ENCODE data around the gene SH3RF3. TPM values are rescaled to one million over a fixed set of nuclear protein-coding genes. Genes with fewer than 3 reads are reported as not detected.

SH3RF3 gene
- total RNA-seq, 1 donor from 2014 or later: 0.47 TPM

DNA sequence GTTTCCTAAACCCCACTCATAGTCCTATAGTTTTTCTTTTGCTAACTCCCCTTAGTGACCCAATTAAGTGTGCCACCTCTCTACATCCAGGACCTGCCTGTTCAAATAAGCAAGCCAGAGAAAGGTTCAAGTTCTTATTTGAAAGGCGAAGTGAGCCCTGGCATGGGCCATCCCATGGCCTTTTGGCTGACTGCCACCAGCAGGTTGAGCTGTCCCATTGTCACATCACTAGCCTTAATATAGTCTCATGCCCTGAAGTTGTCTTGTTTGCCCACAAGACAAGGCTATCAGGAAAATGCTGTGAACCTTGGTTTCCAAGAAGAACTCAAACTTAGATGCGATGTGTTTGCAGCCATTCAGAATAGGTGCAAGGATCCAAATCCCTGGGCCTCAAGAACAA, 158.8 kb downstream of the SH3RF3 start:
- Mint-ChIP-seq H3K4me3 (no peak overlapping the region), H3K36me3 (ENCODE audit: low read depth) (no peaks in the 10 kb centered on the region), H3K27me3 (peaks cover 14% of the 10 kb centered on the region), H3K27ac (no peak overlapping the region), H3K4me1 (no peaks in the 10 kb centered on the region), H3K9me3 (no peaks in the 10 kb centered on the region)
- intact Hi-C loops (cut with micrococcal nuclease): no loop called here
- no peak for DNase-seq

DNA sequence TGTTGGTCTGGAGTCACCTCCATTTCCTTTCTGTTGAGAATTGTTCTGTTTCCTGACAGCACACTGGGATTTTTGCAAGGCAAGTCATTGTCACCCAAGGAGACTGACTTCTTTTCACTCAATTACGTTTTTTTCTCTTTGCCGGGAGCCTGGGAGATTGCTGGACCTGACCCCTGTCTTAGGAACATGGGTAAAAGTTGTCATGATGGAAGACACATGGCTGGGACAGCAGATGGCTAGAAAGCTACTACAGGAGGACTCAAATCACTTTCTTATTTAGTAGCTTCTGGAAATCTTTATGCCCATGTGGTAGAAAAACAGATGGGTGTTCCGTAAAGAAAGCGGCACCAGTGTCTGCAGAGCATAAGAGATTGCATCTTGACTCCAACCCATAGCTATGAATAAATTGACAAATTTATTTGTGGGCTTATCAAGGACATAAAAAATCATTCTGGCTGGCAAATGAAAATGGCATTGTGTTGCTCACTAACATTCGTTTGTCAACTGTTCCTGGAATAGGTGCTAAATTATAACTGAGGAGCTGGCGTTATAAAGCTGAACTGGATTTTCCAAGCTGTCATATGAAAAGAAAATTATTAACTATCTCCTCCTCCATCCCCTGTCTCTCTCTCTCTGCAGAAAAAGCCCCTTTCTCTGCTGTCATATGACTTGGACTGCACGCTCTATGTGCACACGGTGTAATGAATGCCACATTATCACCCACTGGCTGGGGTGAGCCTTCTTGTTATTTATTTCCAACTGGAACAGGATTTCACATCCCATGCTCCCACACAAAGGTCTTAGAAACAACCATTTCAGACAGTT, 159.8 kb downstream of the SH3RF3 start:
- Mint-ChIP-seq H3K4me3 (no peak overlapping the region), H3K9me3 (no peaks in the 10 kb centered on the region), H3K4me1 (no peaks in the 10 kb centered on the region), H3K36me3 (ENCODE audit: low read depth) (no peaks in the 10 kb centered on the region), H3K27ac (no peak overlapping the region), H3K27me3 (peaks cover 14% of the 10 kb centered on the region)
- DNase-seq: no peak
- intact Hi-C loops (cut with micrococcal nuclease): no loop called here

DNA sequence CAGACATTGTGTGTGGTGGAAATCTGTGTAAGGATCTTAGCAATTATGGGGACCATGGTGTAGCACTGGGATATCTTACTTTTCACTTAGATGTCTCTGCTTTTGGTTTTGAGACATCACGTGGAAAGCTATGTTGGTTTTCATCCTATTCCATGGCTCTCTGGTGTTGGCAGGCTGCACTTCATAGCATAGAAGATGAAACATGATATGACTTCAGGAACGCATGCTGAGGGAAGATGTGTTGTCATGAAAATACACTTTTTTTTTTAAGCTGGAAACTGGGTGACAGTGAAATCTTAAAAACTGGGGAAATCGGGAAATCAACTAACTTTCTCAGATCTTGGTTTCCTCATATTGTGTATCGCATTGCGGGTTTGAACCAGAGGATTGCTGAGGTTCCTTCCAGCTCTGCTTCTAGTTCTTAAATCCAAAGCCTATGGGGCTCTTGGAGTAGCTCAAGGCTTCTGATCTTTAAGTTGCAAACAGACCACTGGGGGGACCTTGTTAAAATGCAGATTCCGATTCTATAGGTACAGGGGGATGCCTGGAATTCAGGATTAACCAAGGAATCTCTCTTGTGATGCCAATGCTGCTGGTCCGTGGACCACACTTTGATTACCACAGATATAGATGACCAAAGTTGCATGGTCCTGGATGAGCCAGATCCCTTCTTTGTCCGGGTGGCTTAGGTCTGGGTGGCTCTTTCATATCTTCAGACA, 160.7 kb downstream of the SH3RF3 start:
- H3K27ac Mint-ChIP-seq: no peak overlapping the region
- H3K4me1 Mint-ChIP-seq: peaks cover 1% of the 10 kb centered on the region
- H3K36me3 Mint-ChIP-seq (ENCODE audit: low read depth): no peaks in the 10 kb centered on the region
- intact Hi-C loops (cut with micrococcal nuclease): no loop called here
- no peaks in the 10 kb centered on the region for H3K9me3 Mint-ChIP-seq
- DNase-seq: no peak
- H3K4me3 Mint-ChIP-seq: no peak overlapping the region
- peaks cover 13% of the 10 kb centered on the region for H3K27me3 Mint-ChIP-seq

DNA sequence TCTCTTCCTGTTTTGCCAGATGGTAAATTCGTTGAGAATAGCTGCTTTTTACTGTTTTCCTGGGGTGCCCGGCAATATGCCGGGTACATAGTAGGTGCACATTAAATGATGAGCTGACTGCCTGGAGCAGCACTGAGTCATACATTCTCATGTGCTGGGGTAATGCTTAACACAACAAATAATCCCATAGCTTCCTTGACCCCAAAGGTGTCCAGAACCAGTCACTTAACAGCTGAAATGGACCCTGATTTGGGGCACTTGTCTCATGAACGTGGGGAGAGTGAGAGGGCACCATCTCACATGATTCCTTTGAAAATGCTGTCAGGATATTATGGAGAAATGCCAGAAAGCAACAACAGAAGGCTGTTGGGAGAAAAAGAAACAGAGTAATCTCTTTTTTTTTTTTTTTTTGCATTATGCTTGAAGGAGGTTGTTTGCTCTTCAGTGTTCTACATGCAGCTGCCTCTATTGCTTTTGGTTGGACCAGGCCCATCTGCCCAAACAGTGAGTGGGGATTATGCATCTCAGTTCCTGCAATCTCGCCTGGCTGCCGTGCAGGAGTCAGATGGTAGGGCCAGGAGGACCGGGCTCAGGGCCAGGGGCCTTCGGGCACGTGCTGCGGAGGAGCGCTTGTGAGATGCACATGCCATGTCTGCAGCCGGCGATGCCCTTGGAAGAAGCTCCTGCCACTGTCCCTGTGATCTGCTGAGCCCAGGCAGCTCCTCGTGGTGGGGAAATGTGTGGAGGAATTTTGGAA, 162.1 kb downstream of the SH3RF3 start:
- H3K27ac Mint-ChIP-seq: no peak overlapping the region
- no peaks in the 10 kb centered on the region for H3K9me3 Mint-ChIP-seq
- peaks cover 6% of the 10 kb centered on the region for H3K4me1 Mint-ChIP-seq
- intact Hi-C loops (cut with micrococcal nuclease): no loop called here
- H3K36me3 Mint-ChIP-seq (ENCODE audit: low read depth): no peaks in the 10 kb centered on the region
- peaks cover 13% of the 10 kb centered on the region for H3K27me3 Mint-ChIP-seq
- no peak overlapping the region for H3K4me3 Mint-ChIP-seq
- DNase-seq: no peak

DNA sequence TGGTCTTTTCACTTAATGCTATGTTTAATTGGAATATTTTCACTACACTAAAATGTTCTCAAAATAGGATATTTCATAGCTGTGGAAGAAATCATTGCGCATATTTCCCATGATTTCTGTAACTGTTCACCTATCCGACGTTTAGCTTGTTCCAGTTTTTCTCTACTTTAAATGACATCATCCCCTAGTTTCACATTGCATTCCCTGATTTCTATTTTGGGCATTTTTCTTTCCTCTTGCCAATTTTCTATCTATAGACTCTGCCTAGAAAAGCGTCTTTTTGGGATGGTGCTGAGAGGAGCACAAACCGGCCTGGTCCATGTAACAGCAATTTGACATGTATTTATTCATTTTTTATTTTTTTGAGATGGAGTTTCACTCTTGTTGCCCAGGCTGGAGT, 163.4 kb downstream of the SH3RF3 start:
- no peak for DNase-seq
- H3K4me3 Mint-ChIP-seq: no peak overlapping the region
- no peak overlapping the region for H3K27ac Mint-ChIP-seq
- intact Hi-C loops (cut with micrococcal nuclease): no loop called here
- no peaks in the 10 kb centered on the region for H3K9me3 Mint-ChIP-seq
- no peaks in the 10 kb centered on the region for H3K36me3 Mint-ChIP-seq (ENCODE audit: low read depth)
- peaks cover 13% of the 10 kb centered on the region for H3K27me3 Mint-ChIP-seq
- peaks cover 6% of the 10 kb centered on the region for H3K4me1 Mint-ChIP-seq

DNA sequence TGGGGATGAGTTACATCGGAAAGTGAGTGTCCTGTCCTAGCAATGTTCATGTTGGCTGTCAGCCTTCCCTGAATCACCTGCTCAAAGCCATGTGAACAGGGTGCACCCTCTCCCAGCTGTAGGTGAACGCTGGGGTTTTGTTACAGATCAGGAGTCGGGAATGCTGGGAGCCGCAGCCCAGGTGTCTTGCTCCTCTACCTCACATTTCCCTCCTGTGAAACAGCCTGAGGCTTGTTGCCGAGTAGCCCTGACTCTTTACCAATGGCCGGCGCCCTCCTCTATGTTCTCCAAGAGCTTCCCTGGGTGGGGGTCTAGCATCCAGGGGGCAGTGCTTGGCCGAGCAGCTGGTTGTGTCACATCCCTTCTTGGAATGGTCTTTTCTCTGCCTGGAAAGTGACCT, 164.7 kb downstream of the SH3RF3 start:
- Mint-ChIP-seq H3K9me3 (no peaks in the 10 kb centered on the region), H3K4me3 (no peak overlapping the region), H3K4me1 (peaks cover 6% of the 10 kb centered on the region), H3K36me3 (ENCODE audit: low read depth) (no peaks in the 10 kb centered on the region), H3K27ac (no peak overlapping the region), H3K27me3 (peaks cover 13% of the 10 kb centered on the region)
- DNase-seq: no peak
- intact Hi-C loops (cut with micrococcal nuclease): no loop called here

DNA sequence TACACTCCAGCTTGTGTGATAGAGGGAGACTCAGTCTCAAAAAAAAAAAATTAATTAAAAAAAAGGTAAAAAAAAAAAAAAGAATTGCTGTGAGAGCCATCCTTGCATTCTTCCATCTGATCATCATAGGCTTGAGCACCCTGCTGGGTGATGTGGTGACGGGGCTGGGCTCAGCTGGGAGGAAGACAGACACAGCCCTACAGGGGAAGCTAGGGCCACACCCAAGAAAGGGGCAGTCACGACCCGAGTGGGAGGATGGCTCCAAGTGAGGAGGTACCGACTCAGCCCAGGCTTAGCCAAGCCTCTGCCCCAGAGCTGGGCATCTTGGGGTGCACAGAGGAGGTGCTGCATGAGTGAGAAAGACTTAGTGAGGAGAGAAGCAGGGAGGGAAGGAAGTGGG, 165.5 kb downstream of the SH3RF3 start:
- Mint-ChIP-seq H3K4me1 (peaks cover 6% of the 10 kb centered on the region), H3K4me3 (no peak overlapping the region), H3K36me3 (ENCODE audit: low read depth) (no peaks in the 10 kb centered on the region), H3K27me3 (peaks cover 8% of the 10 kb centered on the region), H3K27ac (no peak overlapping the region), H3K9me3 (no peaks in the 10 kb centered on the region)
- intact Hi-C loops (cut with micrococcal nuclease): no loop called here
- no peak for DNase-seq

DNA sequence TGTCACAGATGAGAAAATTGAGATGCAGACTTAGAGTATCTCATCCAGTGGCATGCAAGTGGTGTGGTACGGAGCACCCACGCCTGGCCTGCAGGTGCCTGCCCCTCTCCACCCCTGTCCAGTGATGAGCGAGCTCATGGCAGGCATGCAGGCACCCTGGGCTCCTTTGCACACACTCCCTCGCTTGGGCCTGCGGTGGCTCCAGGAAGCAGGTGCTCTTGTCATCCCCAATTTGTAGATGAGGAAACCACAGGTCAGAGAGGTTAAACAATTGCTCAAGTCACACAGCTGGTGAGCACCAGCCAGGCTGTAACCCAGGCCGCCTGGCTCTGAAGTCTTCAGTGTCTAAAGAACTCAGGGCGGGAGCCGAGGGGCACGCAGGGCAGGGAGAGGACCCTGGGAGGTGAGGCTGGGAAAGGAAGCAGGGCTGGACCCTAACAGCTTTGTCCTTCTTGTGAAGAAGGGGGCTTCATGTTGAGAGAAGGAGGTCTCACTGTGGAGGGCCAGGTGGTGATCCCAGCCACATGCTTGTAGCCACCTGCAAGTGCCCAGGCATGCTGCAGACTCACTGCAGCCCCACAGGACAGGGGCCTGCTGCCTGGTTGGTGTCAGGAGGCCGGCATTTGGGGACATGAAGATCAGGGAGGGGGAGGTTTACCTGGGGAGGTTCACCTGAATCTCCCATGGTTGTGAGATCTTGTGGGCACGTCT, 166.2 kb downstream of the SH3RF3 start:
- H3K27ac Mint-ChIP-seq: no peak overlapping the region
- intact Hi-C loops (cut with micrococcal nuclease): no loop called here
- H3K4me3 Mint-ChIP-seq: no peak overlapping the region

DNA sequence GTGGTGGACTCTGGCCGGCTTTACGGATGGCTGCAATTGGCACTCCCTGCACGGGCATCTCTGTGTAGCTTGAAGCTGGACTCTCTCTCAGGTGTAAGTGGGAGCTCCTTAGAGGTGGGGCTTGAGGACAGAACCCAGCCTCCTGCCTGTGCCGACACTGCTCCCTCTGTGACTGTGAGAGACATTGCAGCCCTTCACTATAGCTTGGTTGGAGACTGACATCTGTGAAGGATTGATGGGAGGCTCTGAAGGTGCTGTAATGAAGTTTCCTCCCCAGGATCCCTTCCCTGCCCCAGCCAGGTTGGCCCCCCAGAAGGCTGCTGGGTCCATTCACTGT, 166.7 kb downstream of the SH3RF3 start:
- intact Hi-C loops (cut with micrococcal nuclease): no loop called here
- peaks cover 2% of the 10 kb centered on the region for H3K27me3 Mint-ChIP-seq
- no peak overlapping the region for H3K4me3 Mint-ChIP-seq
- no peak overlapping the region for H3K27ac Mint-ChIP-seq
- no peak for DNase-seq
- H3K36me3 Mint-ChIP-seq (ENCODE audit: low read depth): no peaks in the 10 kb centered on the region
- no peaks in the 10 kb centered on the region for H3K9me3 Mint-ChIP-seq
- peaks cover 6% of the 10 kb centered on the region for H3K4me1 Mint-ChIP-seq

More for the DNA sequence above, 166.2 kb downstream of the SH3RF3 start:
- no peak for DNase-seq
- H3K9me3 Mint-ChIP-seq: no peaks in the 10 kb centered on the region
- H3K36me3 Mint-ChIP-seq (ENCODE audit: low read depth): no peaks in the 10 kb centered on the region
- H3K4me1 Mint-ChIP-seq: peaks cover 6% of the 10 kb centered on the region
- H3K27me3 Mint-ChIP-seq: peaks cover 3% of the 10 kb centered on the region

DNA sequence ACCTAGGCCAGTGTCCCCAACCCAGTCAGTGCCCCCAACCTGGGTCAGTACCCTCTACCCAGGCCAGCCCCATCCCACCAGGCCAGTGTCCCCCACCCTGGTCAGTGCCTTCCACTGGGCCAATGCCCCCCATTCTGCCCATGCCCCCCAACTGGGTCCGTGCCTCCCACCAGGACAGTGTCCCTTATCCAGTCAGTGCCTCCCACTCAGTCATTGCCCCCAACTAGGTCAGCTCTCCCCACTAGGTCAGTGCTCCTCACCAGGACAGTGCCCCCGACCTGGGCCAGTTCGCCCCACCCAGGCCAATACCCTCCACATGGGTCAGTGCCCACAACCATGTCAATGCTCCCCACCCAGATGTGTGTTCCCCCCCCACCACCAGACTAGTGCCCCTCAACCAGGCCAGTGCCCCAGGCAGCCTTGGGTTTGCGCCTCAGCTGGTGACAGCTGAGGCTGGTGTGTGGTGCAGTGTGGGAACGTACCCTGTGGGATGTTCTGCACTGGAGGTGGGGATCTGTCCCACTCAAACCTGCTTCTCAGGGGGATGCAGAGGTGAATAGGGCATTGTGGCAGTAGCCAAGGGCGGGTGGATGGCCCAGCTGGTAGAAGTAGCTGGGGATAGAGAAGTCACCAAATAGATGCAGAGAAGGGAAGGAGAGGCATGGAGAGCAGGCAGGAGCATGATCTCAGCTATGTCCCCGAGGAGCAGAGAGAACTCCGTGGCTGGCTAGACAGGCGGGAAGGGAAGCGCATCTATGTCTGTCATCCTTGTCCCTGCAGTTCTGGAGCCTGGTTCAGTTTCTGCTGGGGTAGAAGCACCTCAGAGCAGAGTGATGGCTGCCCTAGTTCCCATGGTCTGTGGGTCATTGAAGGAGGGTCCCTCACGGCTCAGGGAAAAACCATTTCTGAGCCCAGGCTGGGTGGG, 168.8 kb downstream of the SH3RF3 start:
- H3K27me3 Mint-ChIP-seq: no peaks in the 10 kb centered on the region
- no peaks in the 10 kb centered on the region for H3K9me3 Mint-ChIP-seq
- DNase-seq: no peak
- intact Hi-C loops (cut with micrococcal nuclease): no loop called here
- peaks cover 6% of the 10 kb centered on the region for H3K4me1 Mint-ChIP-seq
- no peaks in the 10 kb centered on the region for H3K36me3 Mint-ChIP-seq (ENCODE audit: low read depth)
- no peak overlapping the region for H3K4me3 Mint-ChIP-seq
- no peak overlapping the region for H3K27ac Mint-ChIP-seq

DNA sequence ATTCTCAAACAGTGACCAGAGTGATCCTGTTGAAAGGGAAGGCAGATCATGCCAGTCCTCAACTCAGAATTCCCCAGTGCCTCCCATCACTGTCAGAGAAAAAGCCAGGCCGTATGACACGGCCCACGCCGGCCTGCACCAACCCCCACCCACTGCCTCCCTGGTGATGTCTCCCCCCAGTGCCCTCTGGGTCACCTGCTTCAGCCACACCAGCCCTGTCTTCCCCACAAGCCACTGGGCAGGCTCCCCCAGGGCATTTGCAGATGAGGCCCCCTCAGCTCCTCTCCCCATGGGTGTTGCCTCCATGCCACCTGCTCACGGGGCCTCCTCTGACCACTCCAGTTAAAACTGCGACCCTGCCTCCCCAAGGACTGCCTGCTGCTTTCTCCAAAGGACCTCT, 169.8 kb downstream of the SH3RF3 start:
- intact Hi-C loops (cut with micrococcal nuclease): no loop called here
- no peaks in the 10 kb centered on the region for H3K36me3 Mint-ChIP-seq (ENCODE audit: low read depth)
- DNase-seq: no peak
- H3K4me3 Mint-ChIP-seq: no peak overlapping the region
- H3K27me3 Mint-ChIP-seq: no peaks in the 10 kb centered on the region
- H3K9me3 Mint-ChIP-seq: no peaks in the 10 kb centered on the region
- peak overlapping the region; percentile 64 for H3K27ac Mint-ChIP-seq
- peaks cover 6% of the 10 kb centered on the region for H3K4me1 Mint-ChIP-seq

DNA sequence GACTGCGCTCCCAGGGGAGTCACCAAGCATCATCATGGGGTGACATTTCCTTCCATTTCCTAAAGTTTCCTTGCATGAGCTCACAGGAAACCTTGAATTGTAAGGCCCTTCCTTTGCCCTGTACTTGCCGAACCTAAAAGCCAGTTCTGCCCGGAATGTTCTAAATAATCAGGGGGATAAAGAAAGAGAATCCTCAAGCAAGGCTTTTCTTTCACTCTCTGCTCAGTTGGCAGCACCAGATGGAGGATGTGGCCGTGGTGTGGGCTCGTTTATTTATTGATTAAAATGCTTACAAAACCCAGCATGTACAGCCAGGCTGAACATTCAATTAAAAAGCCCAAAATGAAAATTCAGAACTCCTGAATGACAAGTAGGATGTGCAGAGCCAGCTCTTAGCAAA, 170.5 kb downstream of the SH3RF3 start:
- H3K9me3 Mint-ChIP-seq: no peaks in the 10 kb centered on the region
- no peak overlapping the region for H3K4me3 Mint-ChIP-seq
- no peaks in the 10 kb centered on the region for H3K27me3 Mint-ChIP-seq
- no peak for DNase-seq
- H3K4me1 Mint-ChIP-seq: peaks cover 6% of the 10 kb centered on the region
- no peak overlapping the region for H3K27ac Mint-ChIP-seq
- H3K36me3 Mint-ChIP-seq (ENCODE audit: low read depth): no peaks in the 10 kb centered on the region
- intact Hi-C loops (cut with micrococcal nuclease): no loop called here

DNA sequence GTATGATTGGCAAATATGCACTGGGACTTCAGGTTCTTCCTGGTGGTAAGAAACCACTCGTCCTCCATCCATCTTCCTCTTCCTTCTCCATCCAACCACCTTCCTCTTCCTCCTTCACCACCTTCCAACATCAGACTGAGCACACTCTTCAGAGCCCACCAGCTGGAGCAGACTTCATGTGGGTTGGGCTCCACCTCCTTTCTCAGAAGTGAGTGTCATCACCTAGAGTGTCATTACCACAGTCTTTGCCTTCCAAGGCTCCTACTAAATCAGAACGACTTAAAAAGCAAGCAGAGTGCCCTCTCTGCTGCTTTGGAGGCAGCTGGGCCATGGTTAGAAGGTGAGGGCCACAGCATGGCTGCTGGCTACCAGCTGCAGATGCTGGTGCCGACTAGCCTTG, 171.6 kb downstream of the SH3RF3 start:
- H3K4me3 Mint-ChIP-seq: no peak overlapping the region
- H3K27me3 Mint-ChIP-seq: no peaks in the 10 kb centered on the region
- no peaks in the 10 kb centered on the region for H3K36me3 Mint-ChIP-seq (ENCODE audit: low read depth)
- no peak for DNase-seq
- no peak overlapping the region for H3K27ac Mint-ChIP-seq
- no peaks in the 10 kb centered on the region for H3K9me3 Mint-ChIP-seq
- intact Hi-C loops (cut with micrococcal nuclease): no loop called here
- no peaks in the 10 kb centered on the region for H3K4me1 Mint-ChIP-seq

All from activated CD4-positive, alpha-beta T cell treated with anti-CD3 and anti-CD28 coated beads, Interleukin-2, amount 10 ng/mL, durations not matched to agents 24 days and 14 days (primary cell).